Stomach (tissue), 9 donors: ENCODE measurements around the gene MOK. TPM values are rescaled to one million over a fixed set of nuclear protein-coding genes. Genes with fewer than 3 reads are reported as not detected.

Source experiments
- DNase-seq, 2 donors: peaks; one replicate each; pipeline versions ENCODE4 v3.0.0 to v3.0.0-alpha.2; 2013 to 2019
- H3K27ac ChIP-seq, 5 donors: fragments of 200-600 bp in 4 of 5; sonication (generic) in 4 of 5; one replicate each; pipeline ENCODE4 v1.5.1; 2013 to 2019; ENCODE audit warnings: mild to moderate bottlenecking in 1 of 5, moderate library complexity in 1 of 5
- H3K27me3 ChIP-seq, 3 donors: fragments of 200-600 bp; sonication (generic); one replicate each; pipeline ENCODE4 v1.5.1; 2017 to 2019; ENCODE audit warnings: mixed run types in 1 of 3
- H3K36me3 ChIP-seq, 4 donors: fragments of 200-600 bp; sonication (generic); 1 replicate in 3 of 4; 2 replicates in 1 of 4; pipeline ENCODE4 v1.5.1; 2016 to 2019
- H3K4me1 ChIP-seq, 4 donors: fragments of 200-600 bp; sonication (generic); one replicate each; pipeline ENCODE4 v1.5.1; 2016 to 2019
- H3K4me3 ChIP-seq, 4 donors: fragments of 200-600 bp; sonication (generic) in 3 of 4; one replicate each; pipeline ENCODE4 v1.5.1; 2016 to 2019; ENCODE audit warnings: mild to moderate bottlenecking in 1 of 4
- H3K9me3 ChIP-seq, 4 donors: fragments of 200-600 bp; sonication (generic); one replicate each; pipeline ENCODE4 v1.5.1; 2016 to 2019
- CTCF ChIP-seq, 7 experiments: fragments of 450-650 bp in 4 of 7; fragments of 200-600 bp in 3 of 7; sonication (generic) in 3 of 7; IDR thresholded peaks; one replicate each; pipeline ENCODE4 v1.5.1; 2016 to 2019; ENCODE audit warnings: antibody characterized with exemption in 7 of 7, control low read depth in 2 of 7, mild to moderate bottlenecking in 1 of 7
- EP300 ChIP-seq: sonication (generic); formaldehyde crosslinking; IDR thresholded peaks from one replicate; pipeline ENCODE4 v1.6.1; 2017; ENCODE audit warnings: antibody characterized with exemption
- POLR2A ChIP-seq, 4 donors: fragments of 450-650 bp; IDR thresholded peaks; one replicate each; pipeline ENCODE4 v1.6.1; 2016; ENCODE audit warnings: antibody characterized with exemption in 4 of 4, control low read depth in 2 of 4, mild to moderate bottlenecking in 1 of 4, moderate library complexity in 1 of 4
- POLR2AphosphoS5 ChIP-seq, 3 donors: sonication (generic); formaldehyde crosslinking; IDR thresholded peaks; one replicate each; pipeline ENCODE4 v1.6.1; 2016; ENCODE audit warnings: antibody characterized with exemption in 3 of 3
- WGBS, 5 donors: extraction: QIAGEN DNeasy Blood & Tissue Kit in 3 of 5; methylation state at CpG; one replicate each; pipeline versions ENCODE4 v1.1.5 to v1.1.7; 2013 to 2018; 5-methylcytosine and 5-hydroxymethylcytosine counted together
- intact Hi-C: fragments of 100-400 bp; cut with DNase I; formaldehyde crosslinking; loops from one replicate; pipeline ENCODE4 v1.15.1; 2023; ENCODE audit warnings: low total_unique reads
- polyA plus RNA-seq, 3 donors: library from polyadenylated mRNA; stranded (reverse); fragments of 200-250 nt; gene quantifications; one replicate each; pipeline ENCODE4 v1.2.3, GENCODE V29; 2013
- total RNA-seq, 5 donors: library from RNA; depleted of rRNA; stranded (reverse); fragments of >200 nt; gene quantifications; one replicate each; pipeline versions ENCODE4 v1.1.0 to v1.2.3, GENCODE V29; 2014 to 2016
- donor health status: healthy with polysubstance abuse.
- donor health status: Bipolar disorder and iron deficiency.
- donor health status: healthy.

The MOK gene
- total and polyA plus RNA-seq, 8 donors = 4.2 to 46.9 (median 12.6) TPM

DNA sequence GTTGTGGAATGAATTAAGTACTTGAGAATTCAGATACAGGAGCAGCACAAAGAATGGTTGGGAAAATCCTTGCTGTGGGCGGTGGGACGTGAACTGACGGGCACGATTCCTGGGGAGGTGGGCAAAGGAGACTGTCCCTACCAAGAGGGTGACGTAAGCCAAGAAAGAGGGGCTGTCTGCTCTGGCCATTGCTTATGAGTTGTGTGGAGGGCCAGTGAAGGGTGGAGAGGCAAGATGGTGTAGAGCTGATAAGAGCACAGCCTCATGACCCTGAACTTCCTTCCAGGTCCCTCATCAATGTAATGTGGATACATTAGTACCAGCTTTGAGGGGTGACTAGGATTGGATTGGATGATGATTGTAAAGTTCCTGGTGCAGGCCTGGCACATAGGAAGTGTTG, 115.1 kb downstream of the MOK start:
- H3K4me3 ChIP-seq = no peak overlapping the region
- intact Hi-C loops = no loop called here
- H3K36me3 ChIP-seq = peaks cover 0 to under 1% (median under 1%) of the 10 kb centered on the region in 4 donors
- WGBS, 5 donors = 95 to 98% (median 96%) methylated on average over 5 of the region's 5 CpGs
- peaks cover 39 to 67% (median 56%) of the 10 kb centered on the region in 4 donors for H3K4me1 ChIP-seq
- H3K27me3 ChIP-seq = no peaks in the 10 kb centered on the region
- no peak for TF ChIP-seq POLR2A (IDR thresholded peaks at IDR 0.05)
- no peak for TF ChIP-seq POLR2AphosphoS5 (IDR thresholded peaks at IDR 0.05)
- TF ChIP-seq EP300 = no peak
- TF ChIP-seq CTCF (IDR thresholded peaks at IDR 0.05) = no peak
- no peaks in the 10 kb centered on the region for H3K9me3 ChIP-seq
- no peak for DNase-seq
- no peak overlapping the region for H3K27ac ChIP-seq

DNA sequence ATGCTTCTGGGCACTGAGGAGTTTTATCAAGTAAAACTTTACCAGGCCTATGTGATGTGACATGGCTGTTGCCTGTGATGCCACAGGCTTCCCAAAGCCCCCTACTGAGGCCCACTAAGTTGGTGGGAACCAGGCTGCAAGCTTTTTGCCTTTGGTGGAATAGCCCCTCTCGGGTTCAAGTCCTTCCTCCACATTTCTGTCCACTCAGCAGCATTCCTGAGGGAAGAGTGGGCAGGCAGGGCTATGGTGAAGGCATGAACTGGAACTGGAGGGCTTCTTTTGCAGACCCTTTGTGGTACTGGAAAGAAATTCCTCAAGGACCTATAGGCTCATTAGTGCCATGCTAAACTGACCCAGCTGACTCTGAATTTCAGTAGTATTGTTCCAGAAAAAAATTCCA, 116.8 kb downstream of the MOK start:
- Histone ChIP-seq H3K4me1 (peaks cover 39 to 75% (median 59%) of the 10 kb centered on the region in 4 donors), H3K9me3 (no peaks in the 10 kb centered on the region), H3K4me3 (no peak overlapping the region), H3K36me3 (no peaks in the 10 kb centered on the region), H3K27me3 (no peaks in the 10 kb centered on the region), H3K27ac (peak overlapping the region in 1 of 5 donors; percentile 59)
- intact Hi-C loops = no loop called here
- 80 to 94% (median 88%) methylated on average over 1 of the region's 1 CpG for WGBS, 5 donors
- DNase-seq = no peak
- TF ChIP-seq CTCF (IDR thresholded peaks at IDR 0.05) (no peak), EP300 (no peak), POLR2AphosphoS5 (IDR thresholded peaks at IDR 0.05) (no peak), POLR2A (IDR thresholded peaks at IDR 0.05) (no peak)

DNA sequence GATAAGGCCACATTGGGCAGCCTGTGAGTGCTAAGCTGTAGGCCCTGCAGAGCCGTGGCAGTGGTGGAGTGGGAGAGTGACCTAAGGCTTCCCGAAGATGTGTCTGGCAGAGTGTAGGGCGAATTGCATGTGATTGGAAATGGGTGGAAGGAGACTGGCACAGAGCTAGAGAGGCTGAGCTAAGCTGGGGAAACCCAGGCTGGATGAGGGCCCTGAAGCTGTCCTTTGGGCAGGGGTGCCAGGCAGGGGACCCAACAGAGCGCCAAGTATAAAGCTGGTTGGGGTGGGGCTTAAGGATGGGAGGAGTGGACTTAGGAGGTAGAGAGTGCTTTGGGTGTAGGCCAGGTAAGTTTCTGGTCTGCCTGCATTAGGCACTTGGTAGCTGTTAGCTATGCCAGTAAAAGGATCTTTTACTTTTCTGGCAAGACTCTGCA, 117.4 kb downstream of the MOK start:
- no peak for DNase-seq
- H3K9me3 ChIP-seq = no peaks in the 10 kb centered on the region
- intact Hi-C loops = no loop called here
- peaks cover 41 to 81% (median 62%) of the 10 kb centered on the region in 4 donors for H3K4me1 ChIP-seq
- no peaks in the 10 kb centered on the region for H3K27me3 ChIP-seq
- H3K4me3 ChIP-seq = no peak overlapping the region
- WGBS, 5 donors = 40 to 69% (median 53%) methylated on average over 4 of the region's 4 CpGs
- TF ChIP-seq EP300 (no peak), POLR2A (IDR thresholded peaks at IDR 0.05) (no peak), POLR2AphosphoS5 (IDR thresholded peaks at IDR 0.05) (no peak)
- H3K36me3 ChIP-seq = no peaks in the 10 kb centered on the region
- peak overlapping the region; percentile 29 to 67 (median 51) for H3K27ac ChIP-seq

- H3K4me1 ChIP-seq = peaks cover 46 to 86% (median 65%) of the 10 kb centered on the region in 4 donors
- no peaks in the 10 kb centered on the region for H3K27me3 ChIP-seq
- peak in 1 of 2 donors; percentile 76 for DNase-seq
- TF ChIP-seq POLR2A (IDR thresholded peaks at IDR 0.05) = no peak
- no peak for TF ChIP-seq EP300
- peak in 2 of 3 donors; percentile 28 to 54 for TF ChIP-seq POLR2AphosphoS5 (IDR thresholded peaks at IDR 0.05)
- no peak for TF ChIP-seq CTCF (IDR thresholded peaks at IDR 0.05)
- WGBS, 5 donors = 33 to 46% (median 36%) methylated on average over 3 of the region's 3 CpGs
- no peaks in the 10 kb centered on the region for H3K36me3 ChIP-seq
- no peaks in the 10 kb centered on the region for H3K9me3 ChIP-seq
- no peak overlapping the region for H3K4me3 ChIP-seq
- intact Hi-C loops = no loop called here
- H3K27ac ChIP-seq = peak overlapping the region; percentile 29 to 67 (median 51)
These were observed 117.9 kb downstream of the MOK start for GRCh38 chr14:102187044-102187443.

DNA sequence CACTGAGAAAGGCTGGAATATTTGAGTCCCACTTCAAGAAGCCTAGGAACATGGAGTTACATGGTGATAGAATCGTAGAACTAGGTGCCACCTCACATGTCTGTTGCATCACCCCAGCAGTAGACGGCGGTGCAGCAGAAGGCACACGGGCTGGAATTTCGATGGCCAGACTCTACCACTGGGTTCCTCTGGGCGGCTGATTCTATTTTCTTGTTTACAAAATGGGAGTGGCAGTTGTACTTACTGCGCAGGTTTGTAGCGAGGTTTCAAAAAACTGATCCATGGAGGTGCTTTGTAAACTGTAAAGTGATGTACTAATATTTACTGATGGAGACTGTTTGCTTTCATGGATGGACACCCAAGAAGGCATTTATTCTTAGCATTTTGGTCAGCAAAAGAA, 119.6 kb downstream of the MOK start:
- Histone ChIP-seq H3K4me3 (no peak overlapping the region), H3K36me3 (no peaks in the 10 kb centered on the region), H3K4me1 (peaks cover 38 to 88% (median 61%) of the 10 kb centered on the region in 4 donors), H3K27ac (peak overlapping the region in 2 of 5 donors; percentile 2 to 67), H3K9me3 (no peaks in the 10 kb centered on the region), H3K27me3 (no peaks in the 10 kb centered on the region)
- 31 to 58% (median 53%) methylated on average over 8 of the region's 8 CpGs for WGBS, 5 donors
- intact Hi-C loops = no loop called here
- DNase-seq = peak; percentile 58 to 78
- TF ChIP-seq POLR2A (IDR thresholded peaks at IDR 0.05) = no peak
- peak in 2 of 3 donors; percentile 4 to 60 for TF ChIP-seq POLR2AphosphoS5 (IDR thresholded peaks at IDR 0.05)
